AG04449 (cell line): ENCODE results near the gene FRMD8.

ENCODE experiments used
- CTCF ChIA-PET: fragments of 350-600 bp; formaldehyde crosslinking; extraction: SDS; loops from one replicate; lab custom pipeline; 2021; ENCODE audit warnings: antibody characterized with exemption; lab: Yijun Ruan, JAX
- POLR2A ChIA-PET: fragments of 400-600, 350-600 bp; formaldehyde crosslinking; extraction: SDS; loops from one replicate; lab custom pipeline; 2020; ENCODE audit warnings: antibody characterized with exemption, inconsistent platforms; lab: Yijun Ruan, JAX
- DNase-seq: peaks from one replicate; pipeline ENCODE4 v3.0.0-alpha.2; 2010; ENCODE audit warnings: low read depth, low spot score
- H3K4me3 ChIP-seq: 2 replicates; pipeline ENCODE4 v1.5.1; 2011; ENCODE audit warnings: low read depth, mild to moderate bottlenecking, control low read depth, low read length
- TF ChIP-seq, protein P1 (sequence below): IDR thresholded peaks from one replicate; pipeline ENCODE4 v1.5.1; 2011; ENCODE audit warnings: mild to moderate bottlenecking, moderate library complexity, low read length, control low read depth, inconsistent platforms; ENCODE audit not compliant: insufficient read depth; ENCODE audit errors: missing control alignments

Gene FRMD8

DNA sequence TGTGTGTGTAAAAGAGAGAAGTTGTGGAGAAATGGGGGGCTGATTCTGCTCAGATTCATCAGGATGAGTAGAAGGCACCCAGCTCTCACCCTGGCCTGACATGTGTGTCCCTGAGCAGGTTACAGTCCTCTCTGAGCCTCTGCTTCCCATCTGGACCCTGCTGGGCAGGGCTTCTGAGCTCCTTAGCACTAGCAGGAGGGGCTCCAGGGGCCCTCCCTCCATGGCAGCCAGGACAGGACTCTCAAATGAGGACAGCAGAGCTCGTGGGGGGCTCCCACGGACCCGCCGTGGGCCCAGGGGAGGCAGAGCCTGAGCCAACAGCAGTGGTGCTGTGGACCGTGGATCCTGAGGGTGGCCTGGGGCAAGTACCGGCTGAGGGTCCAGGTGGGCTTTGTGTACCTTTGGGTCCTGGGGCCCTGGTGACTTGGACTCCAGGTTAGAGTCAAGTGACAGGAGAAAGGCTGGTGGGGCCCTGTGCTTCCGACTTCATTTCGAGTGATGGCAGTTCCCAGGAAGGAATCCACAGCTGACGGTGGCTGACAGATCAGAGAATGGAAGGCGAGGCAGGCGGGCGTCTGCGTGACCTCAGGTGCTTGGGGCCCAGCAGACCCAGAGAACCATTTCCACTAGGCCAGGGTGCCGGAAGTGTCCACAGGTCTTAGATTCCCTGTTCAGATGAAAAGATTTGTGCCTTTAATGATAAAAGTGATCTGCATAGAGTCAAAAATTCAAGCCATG lies 58.0 kb downstream of the FRMD8 start:
- no peak overlapping the region for H3K4me3 ChIP-seq
- ChIA-PET CTCF (interaction anchor here (2.3 to 3.9 kb wide), 2 partner anchors 28 to 64 kb away, joined by 8 to 17 read pairs; no protein-coding TSS in a partner anchor), POLR2A (interaction anchor here (0.6 to 6.3 kb wide), 10 partner anchors 10 to 66 kb away, joined by 3 to 103 read pairs (median 4); partner anchors contain the start of genes MALAT1 and NEAT1)
- no peak for DNase-seq
- TF ChIP-seq, protein P1, sequence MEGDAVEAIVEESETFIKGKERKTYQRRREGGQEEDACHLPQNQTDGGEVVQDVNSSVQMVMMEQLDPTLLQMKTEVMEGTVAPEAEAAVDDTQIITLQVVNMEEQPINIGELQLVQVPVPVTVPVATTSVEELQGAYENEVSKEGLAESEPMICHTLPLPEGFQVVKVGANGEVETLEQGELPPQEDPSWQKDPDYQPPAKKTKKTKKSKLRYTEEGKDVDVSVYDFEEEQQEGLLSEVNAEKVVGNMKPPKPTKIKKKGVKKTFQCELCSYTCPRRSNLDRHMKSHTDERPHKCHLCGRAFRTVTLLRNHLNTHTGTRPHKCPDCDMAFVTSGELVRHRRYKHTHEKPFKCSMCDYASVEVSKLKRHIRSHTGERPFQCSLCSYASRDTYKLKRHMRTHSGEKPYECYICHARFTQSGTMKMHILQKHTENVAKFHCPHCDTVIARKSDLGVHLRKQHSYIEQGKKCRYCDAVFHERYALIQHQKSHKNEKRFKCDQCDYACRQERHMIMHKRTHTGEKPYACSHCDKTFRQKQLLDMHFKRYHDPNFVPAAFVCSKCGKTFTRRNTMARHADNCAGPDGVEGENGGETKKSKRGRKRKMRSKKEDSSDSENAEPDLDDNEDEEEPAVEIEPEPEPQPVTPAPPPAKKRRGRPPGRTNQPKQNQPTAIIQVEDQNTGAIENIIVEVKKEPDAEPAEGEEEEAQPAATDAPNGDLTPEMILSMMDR: no peak

DNA sequence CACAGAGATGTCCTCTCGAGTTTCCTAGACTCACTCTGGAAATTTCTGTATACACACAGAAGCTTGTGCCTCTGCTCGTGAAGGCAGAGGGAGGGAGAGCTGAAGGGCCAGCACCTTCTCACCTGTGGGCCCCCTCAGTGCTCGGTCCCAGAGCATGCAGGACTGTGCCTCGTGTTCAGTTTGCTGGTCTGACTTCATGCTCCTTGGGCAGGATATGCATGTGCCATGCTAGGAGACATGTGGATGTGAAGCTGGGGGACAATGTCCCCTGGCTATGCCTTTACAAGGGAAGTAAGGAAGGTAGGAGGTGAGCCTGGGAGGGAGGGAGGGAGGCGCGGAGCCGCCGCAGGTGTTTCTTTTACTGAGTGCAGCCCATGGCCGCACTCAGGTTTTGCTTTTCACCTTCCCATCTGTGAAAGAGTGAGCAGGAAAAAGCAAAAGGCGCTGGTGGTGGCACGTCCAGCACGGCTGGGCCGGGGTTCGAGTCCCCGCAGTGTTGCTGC lies 58.7 kb downstream of the FRMD8 start:
- ChIA-PET POLR2A (interaction anchor here (1.1 to 6.3 kb wide), 10 partner anchors 10 to 66 kb away, joined by 3 to 103 read pairs (median 8); partner anchors contain the start of genes MALAT1 and NEAT1), CTCF (interaction anchor here (2.3 to 3.9 kb wide), 2 partner anchors 29 to 64 kb away, joined by 8 to 17 read pairs; no protein-coding TSS in a partner anchor)

DNA sequence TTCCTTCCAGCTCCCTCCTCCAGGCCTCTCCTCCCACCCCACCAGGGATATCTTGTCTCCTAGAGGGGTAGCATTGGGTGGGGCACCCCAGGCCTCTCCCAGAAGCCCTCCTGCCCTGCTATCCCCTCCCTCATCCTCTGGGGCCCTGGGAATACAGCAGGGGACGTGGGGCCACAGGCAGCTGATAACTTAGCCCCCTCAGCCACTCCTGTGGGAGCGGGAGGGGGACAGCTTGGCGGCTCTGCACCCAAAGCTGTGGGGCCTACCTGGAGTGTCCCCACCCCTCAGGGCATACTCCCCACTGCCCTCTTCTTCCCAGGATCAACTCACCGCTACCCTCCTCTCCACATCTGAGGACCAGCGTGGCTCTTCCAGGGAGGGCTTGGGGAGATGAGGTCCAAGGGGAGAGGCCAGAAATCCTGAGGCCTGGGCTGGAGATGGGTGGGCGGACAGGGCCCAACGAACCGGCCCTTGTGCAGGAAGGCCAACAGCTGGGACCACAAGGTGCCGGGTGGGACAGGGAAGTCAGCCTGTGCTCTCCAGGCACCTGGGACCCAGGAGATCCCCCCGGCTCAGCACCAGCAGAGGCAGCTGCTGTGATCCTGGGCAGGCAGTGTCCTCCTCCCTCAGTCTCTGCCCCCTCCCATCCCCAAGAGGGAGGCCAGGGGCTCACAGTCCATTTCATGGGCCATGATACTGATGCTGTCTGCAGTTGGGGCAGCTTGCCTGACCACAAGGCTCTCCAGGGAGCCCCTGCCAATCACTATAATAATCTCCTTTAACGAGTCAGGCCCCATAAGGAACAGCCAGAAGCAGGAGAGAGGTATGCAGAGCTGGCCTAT lies 59.4 kb downstream of the FRMD8 start:
- ChIA-PET CTCF (interaction anchor here (0.6 to 3.9 kb wide), 6 partner anchors 9 to 75 kb away, joined by 3 to 17 read pairs (median 6); no protein-coding TSS in a partner anchor), POLR2A (interaction anchor here (0.8 to 6.3 kb wide), 12 partner anchors 9 to 79 kb away, joined by 4 to 103 read pairs (median 6); partner anchors contain the start of genes MALAT1, NEAT1 and SCYL1)
- DNase-seq: no peak
- TF ChIP-seq, protein P1: no peak
- H3K4me3 ChIP-seq: no peak overlapping the region; the same call in 1 of the 2 replicates

More for the DNA sequence above, 58.7 kb downstream of the FRMD8 start:
- TF ChIP-seq, protein P1: no peak
- no peak overlapping the region for H3K4me3 ChIP-seq
- no peak for DNase-seq

DNA sequence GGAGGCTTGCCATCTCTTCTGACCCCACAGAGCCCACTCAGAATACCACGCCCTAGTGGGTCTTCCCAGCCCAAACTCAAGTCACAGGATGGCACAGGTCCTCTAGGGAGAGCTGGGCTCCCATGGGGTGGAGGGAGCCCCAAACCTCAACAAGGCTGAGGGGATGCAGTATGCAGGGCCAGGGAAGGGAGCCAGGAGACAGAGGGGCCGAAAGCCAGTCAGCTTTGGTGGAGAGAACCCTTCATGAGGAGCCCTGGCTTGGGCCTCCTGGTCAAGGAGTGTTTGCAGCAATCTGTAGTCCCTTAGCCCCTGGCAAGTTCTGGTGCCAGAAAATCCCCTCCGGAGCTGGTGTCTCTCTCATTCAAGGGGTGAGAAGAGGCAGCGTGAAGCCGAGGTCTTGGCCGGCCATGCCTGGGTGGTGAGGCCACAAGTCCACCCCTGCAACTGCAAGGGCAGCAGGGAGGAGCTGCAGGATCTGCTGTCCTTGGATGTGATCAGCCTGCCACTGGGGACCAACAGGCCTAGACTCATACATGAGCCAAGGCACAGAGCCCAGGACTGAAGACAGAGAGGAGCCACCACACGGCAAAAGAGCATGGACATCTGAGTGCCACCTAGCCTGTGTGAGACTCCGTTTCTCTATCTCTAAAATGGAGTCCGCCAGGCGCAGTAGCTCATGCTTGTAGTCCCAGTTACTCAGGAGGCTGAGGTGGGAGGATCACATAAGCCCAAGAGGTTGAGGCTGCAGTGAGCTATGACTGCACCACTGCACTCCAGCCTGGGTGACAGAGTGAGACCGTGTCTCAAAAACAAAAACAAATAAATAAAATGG lies 60.2 kb downstream of the FRMD8 start:
- no peak for DNase-seq
- H3K4me3 ChIP-seq: no peak overlapping the region
- ChIA-PET CTCF (interaction anchor here (0.6 to 2.3 kb wide), 8 partner anchors 10 to 76 kb away, joined by 3 to 15 read pairs (median 3); no protein-coding TSS in a partner anchor), POLR2A (interaction anchor here (0.8 to 6.3 kb wide), 12 partner anchors 9 to 78 kb away, joined by 4 to 103 read pairs (median 7); partner anchors contain the start of genes MALAT1, NEAT1 and SCYL1)
- TF ChIP-seq, protein P1: no peak

DNA sequence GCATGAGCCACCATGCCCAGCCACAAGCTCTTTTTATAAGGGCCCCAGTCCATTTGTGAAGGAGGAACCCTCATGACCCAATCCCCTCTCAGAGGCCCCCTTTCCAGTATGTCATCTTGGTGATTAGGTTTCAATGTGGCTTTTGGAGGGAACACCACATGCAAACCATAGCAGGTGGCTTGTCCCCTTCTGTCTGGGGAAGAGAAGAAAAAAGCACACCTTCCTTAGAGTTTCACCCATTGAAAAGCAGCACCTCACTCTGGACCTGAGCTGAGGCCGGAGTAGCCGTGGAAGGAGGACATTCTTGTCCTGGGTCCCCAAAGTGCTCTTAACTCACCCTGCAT lies 61.6 kb downstream of the FRMD8 start:
- H3K4me3 ChIP-seq: no peak overlapping the region
- no peak for DNase-seq
- TF ChIP-seq, protein P1: no peak
- ChIA-PET POLR2A (interaction anchor here (0.9 to 6.3 kb wide), 8 partner anchors 24 to 88 kb away, joined by 3 to 103 read pairs (median 18); partner anchors contain the start of genes MALAT1 and NEAT1), CTCF (interaction anchor here (0.8 to 2.3 kb wide), 2 partner anchors 31 to 61 kb away, joined by 3 to 15 read pairs; no protein-coding TSS in a partner anchor)
